WI38 (cell line): Measurements from ENCODE around the gene CCDC66.
"Not testable (repeated sequence)": the region's sequence is repeated elsewhere in the genome, so short reads cannot be mapped to it uniquely, and the experiment has no call there.

Experiments used
- H3K4me3 ChIP-seq: 2 replicates; pipeline ENCODE4 v1.5.1; 2011; ENCODE audit warnings: low read depth, mild to moderate bottlenecking, control low read depth, low read length
- CTCF ChIP-seq: IDR thresholded peaks from 2 replicates; pipeline ENCODE4 v1.5.1; 2012; ENCODE audit warnings: low read depth, mild to moderate bottlenecking, control low read depth, low read length

The CCDC66 gene

GRCh38 chr3:56573501-56573900, 16.5 kb downstream of the CCDC66 start:
- TF ChIP-seq CTCF, result no peak
- H3K4me3 ChIP-seq, result no peak overlapping the region

GRCh38 chr3:56581941-56582340, 25.0 kb downstream of the CCDC66 start:
- not testable (repeated sequence) for H3K4me3 ChIP-seq

- not testable (repeated sequence) for H3K4me3 ChIP-seq
Observed at GRCh38 chr3:56584275-56584674, 27.3 kb downstream of the CCDC66 start.

GRCh38 chr3:56590814-56591213, 33.8 kb downstream of the CCDC66 start:
- no peak overlapping the region for H3K4me3 ChIP-seq
- TF ChIP-seq CTCF, result no peak

GRCh38 chr3:56591262-56591661, 34.3 kb downstream of the CCDC66 start:
- no peak for TF ChIP-seq CTCF
- no peak overlapping the region for H3K4me3 ChIP-seq

GRCh38 chr3:56593455-56594158, 36.6 kb downstream of the CCDC66 start:
- no peak overlapping the region for H3K4me3 ChIP-seq
- TF ChIP-seq CTCF, result no peak

- no peak overlapping the region for H3K4me3 ChIP-seq
- no peak for TF ChIP-seq CTCF
Observed at GRCh38 chr3:56595975-56596840, 39.2 kb downstream of the CCDC66 start.

- not testable (repeated sequence) for H3K4me3 ChIP-seq
Observed at GRCh38 chr3:56608479-56608878, 51.5 kb downstream of the CCDC66 start.
